GM19395 (cell line): ENCODE measurements around the gene IFITM5.
"Not testable (repeated sequence)": the region's sequence is repeated elsewhere in the genome, so short reads cannot be mapped to it uniquely, and the experiment has no call there.

Experiments used
- ATAC-seq: cut with Tn5 transposase; IDR thresholded peaks from one replicate; pipeline ENCODE4 v1.9.1; 2021; ENCODE audit warnings: mild to moderate bottlenecking, moderate library complexity; ENCODE audit not compliant: unreplicated experiment

IFITM5 gene

GRCh38 chr11:328516-329100 is 29.3 kb upstream of the IFITM5 start:
- not testable (repeated sequence) for ATAC-seq

- ATAC-seq = no peak
These were observed 28.7 kb upstream of the IFITM5 start for GRCh38 chr11:328012-328411.

GRCh38 chr11:327581-327923 is 28.2 kb upstream of the IFITM5 start:
- ATAC-seq = no peak

GRCh38 chr11:326842-327580 is 27.7 kb upstream of the IFITM5 start:
- peak; percentile 70 for ATAC-seq

- ATAC-seq = no peak
These were observed 27.2 kb upstream of the IFITM5 start for GRCh38 chr11:326592-326841.

GRCh38 chr11:325796-326591 is 26.7 kb upstream of the IFITM5 start:
- no peak for ATAC-seq

GRCh38 chr11:324593-325517 is 25.5 kb upstream of the IFITM5 start:
- ATAC-seq = not testable (repeated sequence)

GRCh38 chr11:324156-324555 is 24.8 kb upstream of the IFITM5 start:
- no peak for ATAC-seq

- not testable (repeated sequence) for ATAC-seq
These were observed 20.6 kb upstream of the IFITM5 start for GRCh38 chr11:319888-320273.

GRCh38 chr11:319121-319887 is 20.0 kb upstream of the IFITM5 start:
- ATAC-seq = not testable (repeated sequence)

- ATAC-seq = not testable (repeated sequence)
These were observed 19.2 kb upstream of the IFITM5 start for GRCh38 chr11:318405-319120.

- not testable (repeated sequence) for ATAC-seq
These were observed 18.5 kb upstream of the IFITM5 start for GRCh38 chr11:317668-318404.

- no peak for ATAC-seq
These were observed 17.6 kb upstream of the IFITM5 start for GRCh38 chr11:316891-317301.

GRCh38 chr11:316031-316701 is 16.8 kb upstream of the IFITM5 start:
- ATAC-seq = no peak

GRCh38 chr11:315516-315994 is 16.2 kb upstream of the IFITM5 start:
- ATAC-seq = no peak

- ATAC-seq = no peak
These were observed 15.7 kb upstream of the IFITM5 start for GRCh38 chr11:315051-315481.

GRCh38 chr11:314554-314875 is 15.2 kb upstream of the IFITM5 start:
- not testable (repeated sequence) for ATAC-seq

- peak; percentile 48 for ATAC-seq
These were observed 14.6 kb upstream of the IFITM5 start, which contains the start of gene IFITM1 for GRCh38 chr11:313787-314553. IFITM1 (plus strand) TSS chr11:314040; CDS start chr11:314171, 131 bp downstream.
